GM12872 (cell line): ENCODE data around the gene NDUFA6.

ENCODE experiments used
- CTCF ChIP-seq: IDR thresholded peaks from 3 replicates; pipeline ENCODE4 v1.5.1; 2011; ENCODE audit warnings: low read depth, mild to moderate bottlenecking, low read length, moderate library complexity; ENCODE audit not compliant: insufficient read depth

Gene NDUFA6

GRCh38 chr22:42072606-42073330 lies 17.8 kb downstream of the NDUFA6 start:
- peak; percentile 26; the same call in 1 of the 3 replicates for TF ChIP-seq CTCF

- TF ChIP-seq CTCF: no peak
Measured at GRCh38 chr22:42070517-42071422, 19.8 kb downstream of the NDUFA6 start, which contains the start of gene NAGA. NAGA (minus strand) TSS chr22:42070812; CDS start chr22:42070297, 515 bp downstream.

GRCh38 chr22:42069801-42070516 lies 20.6 kb downstream of the NDUFA6 start:
- TF ChIP-seq CTCF: no peak

GRCh38 chr22:42068291-42068690 lies 22.3 kb downstream of the NDUFA6 start:
- no peak for TF ChIP-seq CTCF

- TF ChIP-seq CTCF: no peak
Measured at GRCh38 chr22:42067671-42068251, 22.8 kb downstream of the NDUFA6 start.

- no peak for TF ChIP-seq CTCF
Measured at GRCh38 chr22:42066937-42067336, 23.6 kb downstream of the NDUFA6 start.
